ENCODE data around the gene TRIM16. TPM values are rescaled to one million over a fixed set of nuclear protein-coding genes. Genes with fewer than 3 reads are reported as not detected.
"Not testable (repeated sequence)": the region's sequence is repeated elsewhere in the genome, so short reads cannot be mapped to it uniquely, and the experiment has no call there.

Gene TRIM16
- total and polyA plus RNA-seq, 2 of the 8 experiments (the other 6 are each of a cell fraction or from before 2014, with no cell fraction given) = 15.2 to 29.1 TPM

DNA sequence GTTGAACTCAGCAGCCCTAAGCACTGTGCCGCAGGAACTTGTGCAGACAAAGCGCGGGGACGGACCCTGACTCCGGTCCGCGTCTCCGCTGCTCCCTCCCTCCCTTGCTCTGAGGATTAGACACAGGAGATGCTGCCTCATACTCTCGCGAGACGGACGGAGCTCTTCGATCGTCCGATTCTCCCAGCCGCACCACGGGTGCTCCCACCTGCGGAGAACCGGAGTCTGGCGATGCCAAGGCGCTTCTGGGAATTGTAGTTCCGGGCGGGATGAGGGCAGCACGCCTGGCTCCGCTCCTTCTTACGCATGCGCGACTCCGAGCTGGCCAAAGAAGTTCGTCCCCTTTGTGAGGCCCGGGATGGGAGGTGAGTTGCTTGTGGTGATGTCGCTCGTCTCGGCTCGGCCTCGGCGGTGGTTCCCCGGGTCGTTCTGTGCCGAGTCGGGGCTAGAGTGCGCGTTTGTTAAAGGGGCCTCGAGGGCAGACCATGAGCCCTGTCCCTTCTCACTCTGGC is 15.4 kb upstream of the TRIM16 start, which contains the start of gene ZNF286A:
Gene ZNF286A, plus strand, starts transcription at position 340 of the 512 bp plus-strand sequence. CDS start 578 bp downstream, outside the sequence.
- H3K56ac ChIP-seq (replicated peaks; ENCODE audit: insufficient read length, low read depth, low read length); H2AK5ac ChIP-seq (ENCODE audit: low read depth, low read length); H2BK120ac ChIP-seq (replicated peaks; ENCODE audit: low read depth, low read length); H4K91ac ChIP-seq (replicated peaks; ENCODE audit: insufficient read length, low read length); H3K14ac ChIP-seq (ENCODE audit: insufficient read length); H3K18ac ChIP-seq (ENCODE audit: extremely low read depth, low read length); H4K20me1 ChIP-seq (replicated peaks in 1 of 2; ENCODE audit: control insufficient read depth in 1 of 2, insufficient read depth in 2 of 2, low read length in 2 of 2); CTCF ChIA-PET (ENCODE audit: partially characterized antibody); H3K9me3 ChIP-seq (ENCODE audit: insufficient read depth in 2 of 2, low read depth in 1 of 2, low read length in 1 of 2); H3K79me2 ChIP-seq (ENCODE audit: control insufficient read depth in 1 of 2, insufficient read depth in 2 of 2, low read length in 2 of 2); H3K4ac ChIP-seq (replicated peaks; ENCODE audit: insufficient read length, low read depth, low read length); H3K23me2 ChIP-seq (ENCODE audit: low read depth, low read length); H3K23ac ChIP-seq (ENCODE audit: insufficient read length); H2BK20ac ChIP-seq (ENCODE audit: low read length); H3K27ac ChIP-seq (ENCODE audit: low read depth, low read length); H3K4me1 ChIP-seq (replicated peaks in 1 of 4; ENCODE audit: control insufficient read depth in 3 of 4, insufficient read depth in 4 of 4, low read length in 3 of 4); H4K5ac ChIP-seq (ENCODE audit: insufficient read length, low read depth, low read length); H2BK15ac ChIP-seq (ENCODE audit: low read length); H2BK5ac ChIP-seq (ENCODE audit: low read depth, low read length); H2BK12ac ChIP-seq (ENCODE audit: low read depth, low read length); H3K79me1 ChIP-seq (ENCODE audit: low read depth, low read length); H3K27me3 ChIP-seq (replicated peaks in 1 of 4; ENCODE audit: control insufficient read depth in 3 of 4, extremely low read depth in 1 of 4, insufficient read depth in 3 of 4, low read length in 3 of 4); H2AFZ ChIP-seq (ENCODE audit: low read length): not testable (repeated sequence)
- WGBS, 2 experiments (ENCODE audit: extremely low coverage in 1 of 2, insufficient coverage in 1 of 2, insufficient read length in 1 of 2, insufficient replicate concordance in 2 of 2, low coverage in 1 of 2, low lambda C conversion rate in 2 of 2, missing lambda C conversion rate in 1 of 2) = 0% methylated on average over 35 of the region's 44 CpGs; no CpG with 5 or more reads in 1 of the 2 experiments
- TF ChIP-seq POLR2AphosphoS5 (IDR thresholded peaks at IDR 0.05; ENCODE audit: low read depth, low read length) (peak; percentile 86; the same call in 1 of the 2 replicates), MAX (IDR thresholded peaks at IDR 0.05) (peak; percentile 8; the same call in 1 of the 2 replicates), BRCA1 (IDR thresholded peaks at IDR 0.05; ENCODE audit: low read depth, low read length) (peak; percentile 79), NRF1 (IDR thresholded peaks at IDR 0.05; ENCODE audit: low read depth, low read length) (peak; percentile 72), CHD2 (IDR thresholded peaks at IDR 0.05; ENCODE audit: low read length) (peak; percentile 93), POLR2A (IDR thresholded peaks at IDR 0.05; ENCODE audit: control extremely low read depth in 1 of 2, low read depth in 2 of 2, low read length in 2 of 2) (peak; percentile 44 to 76; a peak in 2 of 3 replicates), TAF1 (IDR thresholded peaks at IDR 0.05; ENCODE audit: low read depth, low read length) (peak; percentile 67), SIX5 (IDR thresholded peaks at IDR 0.05; ENCODE audit: low read depth, low read length) (peak; percentile 52), PHF8 (conservative IDR thresholded peaks at IDR 0.05; ENCODE audit: low read depth, low read length) (peak; percentile 18; the same call in 1 of the 2 replicates), SIN3A (conservative IDR thresholded peaks at IDR 0.05 in 1 of 2, IDR thresholded peaks at IDR 0.05 in 1 of 2; ENCODE audit: low read depth in 1 of 2, low read length in 2 of 2) (0 out of 4 replicates have a peak, but pooled peaks of 1 of the 2 experiments have one; percentile 20)
- POLR2A ChIA-PET (ENCODE audit: partially characterized antibody) = interaction anchor here (0.6 kb wide), 1 partner anchor 1383 kb away, joined by 3 read pairs; no protein-coding TSS in a partner anchor
- Histone ChIP-seq H3K4me2 (ENCODE audit: insufficient read depth in 1 of 2, low read depth in 2 of 2, low read length in 2 of 2) (peak within 1 kb of the TSS; percentile 39 to 51; a peak in 3 of 4 replicates), H4K8ac (ENCODE audit: extremely low read depth, insufficient read depth, low read length) (peak within 1 kb of the TSS; percentile 21; the same call in 1 of the 2 replicates), H3K9ac (replicated peaks in 1 of 4; ENCODE audit: extremely low read depth in 1 of 4, low read depth in 3 of 4, low read length in 3 of 4) (peak within 1 kb of the TSS in 3 of 4 experiments; percentile 35 to 75 (median 65); a peak in 6 of 7 replicates), H3K4me3 (ENCODE audit: extremely low read depth in 1 of 4, insufficient read depth in 2 of 4, low read depth in 3 of 4, low read length in 4 of 4) (peak within 1 kb of the TSS; percentile 37 to 71 (median 56)), H3K36me3 (ENCODE audit: control insufficient read depth in 2 of 4, insufficient read depth in 4 of 4, low read length in 3 of 4) (peaks cover 0 to 10% (median 5%) of the 10 kb centered on the region in 4 experiments; a peak in 4 of 8 replicates)
- peak; percentile 95 to 96 for DNase-seq (ENCODE audit: low read depth in 1 of 2, low spot score in 2 of 2)
- FAIRE-seq = peak; percentile 83

Data from H1 (cell line).